C4-2B (cell line): ENCODE measurements around the gene TNFSF10.

ENCODE experiments used
- CTCF ChIP-seq: fragments of 450-650 bp; conservative IDR thresholded peaks from 2 replicates; pipeline ENCODE4 v1.5.1; 2017; ENCODE audit warnings: mild to moderate bottlenecking
- ZFX ChIP-seq: fragments of 450-650 bp; IDR thresholded peaks from 2 replicates; pipeline ENCODE4 v1.6.1; 2017

GRCh38 chr3:172471903-172472302, 51.3 kb downstream of the TNFSF10 start:
- TF ChIP-seq CTCF (no peak), ZFX (no peak)
